Stimulated activated CD8-positive, alpha-beta memory T cell treated with anti-CD3 and anti-CD28 coated beads, Interleukin-2, amount 100 ng/mL, for 48 hours (primary cell): ENCODE results near the gene CAMSAP2.
"Not testable (repeated sequence)": the region's sequence is repeated elsewhere in the genome, so short reads cannot be mapped to it uniquely, and the experiment has no call there.

Experiments
- DNase-seq, 2 donors: peaks; one replicate each; pipeline ENCODE4 v3.0.0-alpha.2; 2020; ENCODE audit warnings: low read depth in 2 of 2

The CAMSAP2 gene

GRCh38 chr1:200784576-200784975 is 45.9 kb downstream of the CAMSAP2 start:
- no peak for DNase-seq

DNA sequence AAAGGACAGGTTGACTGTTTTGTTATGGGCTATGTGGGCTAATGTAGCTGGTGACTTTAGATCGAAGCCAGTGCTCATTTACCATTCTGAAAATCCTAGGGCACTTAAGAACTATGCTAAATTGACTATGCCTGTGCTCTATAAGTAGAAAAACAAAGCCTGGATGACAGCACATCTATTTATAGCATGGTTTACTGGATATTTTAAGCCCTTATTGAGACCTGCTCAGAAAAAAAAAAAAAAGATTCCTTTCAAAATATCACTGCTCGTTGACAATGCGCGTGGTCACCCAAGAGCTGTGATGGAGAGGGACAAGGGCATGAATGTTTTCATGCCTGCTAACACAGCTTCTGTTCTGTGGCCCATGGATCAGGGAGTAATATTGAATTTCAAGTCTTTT is 48.1 kb downstream of the CAMSAP2 start:
- no peak for DNase-seq

DNA sequence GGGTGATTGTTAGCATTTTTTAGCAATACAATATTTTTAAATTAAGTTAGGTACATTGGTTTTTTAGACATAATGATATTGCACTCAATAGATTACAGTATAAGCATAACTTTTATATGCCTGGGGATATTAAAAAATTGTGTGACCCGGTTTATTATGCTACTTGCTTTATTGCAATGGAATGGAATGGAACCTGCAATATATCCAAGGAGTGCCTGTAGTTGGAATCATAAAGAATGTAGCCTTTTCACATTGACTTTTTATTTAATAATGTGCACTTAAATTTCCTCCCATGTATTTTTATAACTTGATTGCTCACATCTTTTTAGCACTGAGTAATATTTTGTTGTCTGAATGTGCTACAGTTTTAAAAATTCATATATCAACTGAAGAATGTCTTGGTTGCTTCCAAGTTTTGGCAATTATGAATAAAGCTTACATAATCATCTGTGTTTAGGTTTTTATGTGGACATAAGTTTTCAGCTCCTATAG is 49.2 kb downstream of the CAMSAP2 start:
- DNase-seq = no peak

DNA sequence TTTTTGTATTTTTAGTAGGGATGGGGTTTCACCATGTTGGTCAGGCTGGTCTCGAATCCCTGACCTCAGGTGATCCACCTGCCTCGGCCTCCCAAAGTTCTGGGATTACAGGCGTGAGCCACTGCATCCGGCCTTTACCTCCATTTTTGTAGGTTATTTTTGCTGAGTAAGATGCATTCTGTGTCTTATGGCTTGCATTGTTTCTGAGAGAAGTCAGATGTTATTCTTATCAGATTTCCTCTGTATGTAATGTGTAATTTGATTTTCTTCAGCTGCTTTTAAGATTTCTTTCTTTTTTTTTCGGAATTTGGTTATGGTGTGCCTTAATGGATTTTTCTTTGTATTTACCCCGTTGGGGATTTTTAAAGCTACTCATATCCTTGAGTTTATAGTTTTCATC is 52.3 kb downstream of the CAMSAP2 start:
- DNase-seq = not testable (repeated sequence)

- DNase-seq = no peak
Measured at GRCh38 chr1:200793677-200794076, 55.0 kb downstream of the CAMSAP2 start.

DNA sequence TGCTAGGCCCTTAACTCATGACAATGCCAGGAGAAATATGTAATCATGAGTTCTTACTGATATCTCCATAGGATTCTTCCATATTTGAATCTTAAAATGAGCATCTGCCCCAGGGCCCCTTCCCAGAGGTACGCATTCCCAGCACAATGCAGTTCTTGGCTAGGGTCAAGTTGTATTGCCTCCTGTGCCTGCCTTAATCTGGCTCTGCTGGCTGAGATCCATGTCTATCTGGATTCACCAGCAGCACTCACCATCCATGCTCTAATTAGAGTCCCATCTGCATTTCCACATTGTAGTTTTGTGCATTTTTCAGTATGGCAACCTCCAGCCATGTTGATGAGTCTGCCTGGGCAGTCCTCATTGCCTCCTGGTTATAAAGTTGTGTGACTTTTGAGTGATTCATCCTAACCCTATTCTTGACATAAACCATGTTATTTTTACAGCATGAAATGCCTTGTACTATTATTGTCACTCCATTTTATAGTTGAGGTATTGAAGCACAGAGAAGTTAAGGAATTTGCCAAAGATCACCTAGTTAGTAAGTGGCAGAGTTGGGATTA is 55.9 kb downstream of the CAMSAP2 start:
- DNase-seq = no peak

DNA sequence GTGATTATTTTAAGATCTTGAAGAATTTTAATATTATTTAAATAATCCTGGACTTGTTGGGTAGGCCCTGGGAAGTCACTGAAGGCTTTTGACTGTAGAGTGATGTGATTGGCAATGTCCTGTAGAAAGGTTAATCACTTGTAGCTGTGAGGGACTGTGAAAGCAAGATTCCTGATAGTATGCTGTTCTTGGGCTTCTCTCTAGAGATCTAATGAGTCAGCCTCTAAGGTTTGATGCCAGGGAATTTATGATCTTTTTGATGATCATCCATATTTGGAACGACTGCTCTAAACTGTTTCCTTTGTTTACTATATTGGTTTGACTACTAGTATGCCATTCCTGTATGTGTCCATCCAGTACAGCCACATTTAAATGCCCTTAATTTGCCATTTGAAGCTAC is 56.5 kb downstream of the CAMSAP2 start:
- DNase-seq = no peak

GRCh38 chr1:200802042-200802441 is 63.3 kb downstream of the CAMSAP2 start:
- DNase-seq = no peak

- peak; percentile 45 to 60 for DNase-seq
Measured at GRCh38 chr1:200802865-200803512, 64.3 kb downstream of the CAMSAP2 start.

DNA sequence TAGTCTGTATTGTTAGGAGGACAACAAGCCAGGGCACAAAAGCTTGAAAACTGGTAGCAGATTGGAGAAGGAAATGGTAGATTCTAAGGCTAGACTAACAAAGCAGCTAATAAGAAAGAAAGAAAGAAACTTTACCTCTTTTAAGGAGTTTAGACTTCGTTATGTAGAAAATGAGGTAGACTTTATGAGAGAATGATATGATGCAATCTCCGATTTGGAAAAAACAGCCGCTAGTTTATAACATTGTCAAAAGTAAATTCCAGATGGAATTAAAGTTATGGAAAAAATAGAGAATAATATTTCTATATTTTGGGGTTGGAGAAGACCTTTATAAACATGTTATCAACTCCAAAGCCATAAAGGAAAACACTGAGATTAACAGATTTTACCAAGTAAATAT is 67.0 kb downstream of the CAMSAP2 start:
- DNase-seq = no peak

- DNase-seq = no peak
Measured at GRCh38 chr1:200808846-200809245, 70.2 kb downstream of the CAMSAP2 start.

- DNase-seq = no peak
Measured at GRCh38 chr1:200811704-200812103, 73.0 kb downstream of the CAMSAP2 start.

DNA sequence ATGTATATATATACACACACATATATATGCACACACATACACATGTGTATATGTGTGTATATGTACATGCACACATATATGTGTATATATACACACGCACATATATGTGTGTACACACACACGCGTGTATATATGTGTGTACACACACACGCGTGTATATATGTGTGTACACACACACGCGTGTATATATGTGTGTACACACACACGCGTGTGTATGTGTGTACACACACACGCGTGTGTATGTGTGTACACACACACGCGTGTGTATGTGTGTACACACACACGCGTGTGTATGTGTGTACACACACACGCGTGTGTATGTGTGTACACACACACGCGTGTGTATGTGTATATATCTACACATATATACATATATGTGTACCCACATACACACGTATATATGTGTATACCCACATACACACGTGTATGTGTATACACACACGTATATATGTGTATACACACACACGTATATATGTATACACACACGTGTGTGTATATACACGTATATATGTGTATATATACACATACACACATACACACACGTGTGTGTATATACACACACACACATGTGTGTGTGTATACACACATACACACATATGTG is 78.0 kb downstream of the CAMSAP2 start:
- not testable (repeated sequence) for DNase-seq

GRCh38 chr1:200818248-200818647 is 79.6 kb downstream of the CAMSAP2 start:
- no peak for DNase-seq

DNA sequence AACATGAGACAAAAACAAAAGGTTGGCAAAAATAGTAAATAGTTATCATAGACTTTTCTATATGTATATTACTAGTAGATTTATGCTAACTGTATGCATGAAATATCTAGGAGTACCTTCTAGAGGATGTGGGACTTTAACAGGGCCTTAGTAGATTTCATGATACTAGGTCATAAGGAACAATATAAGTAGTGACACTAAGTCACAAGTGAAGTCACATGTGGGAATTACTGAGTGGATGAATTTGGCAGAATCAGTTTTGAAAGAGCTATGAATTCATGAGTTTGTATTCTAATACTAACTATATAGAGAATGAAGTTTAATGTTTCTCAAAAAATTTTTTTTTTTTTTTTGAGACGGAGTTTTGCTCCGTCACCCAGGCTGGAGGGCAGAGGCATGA is 81.0 kb downstream of the CAMSAP2 start:
- no peak for DNase-seq

- DNase-seq = no peak
Measured at GRCh38 chr1:200831091-200831490, 92.4 kb downstream of the CAMSAP2 start.

GRCh38 chr1:200834383-200834782 is 95.7 kb downstream of the CAMSAP2 start:
- no peak for DNase-seq

DNA sequence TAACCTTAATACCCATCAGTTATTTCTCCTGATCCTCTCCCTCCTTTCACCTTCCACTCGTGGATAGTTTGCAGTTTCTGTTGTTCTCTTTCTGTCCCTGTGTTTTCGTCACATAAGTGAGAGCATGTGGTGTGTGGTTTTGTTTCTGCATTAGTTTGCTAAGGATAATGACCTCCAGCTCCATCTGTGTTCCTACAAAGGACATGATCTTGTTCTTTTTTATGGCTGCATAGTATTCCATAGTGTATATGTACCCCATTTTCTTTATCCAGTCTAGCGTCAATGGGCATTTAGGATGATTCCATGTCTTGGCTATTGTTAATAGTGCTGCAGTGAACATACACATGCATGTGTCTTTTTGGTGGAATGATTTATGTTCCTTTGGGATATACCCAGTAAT is 97.5 kb downstream of the CAMSAP2 start:
- no peak for DNase-seq

DNA sequence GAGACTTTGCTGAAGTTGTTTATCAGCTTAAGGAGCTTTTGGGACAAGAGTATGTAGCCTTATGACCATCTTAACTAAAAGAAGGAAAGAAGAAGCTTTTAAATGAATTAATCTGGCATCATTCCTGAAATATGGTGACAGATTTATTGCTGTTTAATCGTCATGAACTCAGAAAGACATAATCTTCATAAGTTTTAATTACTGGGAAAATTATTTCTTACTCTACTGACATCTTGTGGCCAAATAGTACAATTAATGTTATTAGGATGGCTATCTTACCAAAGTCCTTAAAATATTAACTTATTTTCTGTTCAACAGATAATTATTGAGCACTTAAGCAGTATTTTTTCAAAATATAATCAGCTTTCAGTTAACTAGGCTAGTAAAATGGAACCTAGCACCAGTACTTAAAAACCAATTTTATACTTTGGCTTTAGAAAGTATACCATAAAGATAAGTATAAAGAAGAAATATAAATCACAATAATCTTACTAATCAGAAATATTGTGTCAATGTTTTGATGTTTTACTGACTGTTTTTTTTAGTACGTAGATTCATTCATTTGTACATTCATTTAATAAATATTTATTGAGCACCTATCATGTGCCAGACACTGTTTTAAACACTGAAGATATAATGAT is 99.4 kb downstream of the CAMSAP2 start:
- DNase-seq = no peak

- DNase-seq = no peak
Measured at GRCh38 chr1:200838676-200839445, 100.2 kb downstream of the CAMSAP2 start.

- no peak for DNase-seq
Measured at GRCh38 chr1:200845360-200845759, 106.7 kb downstream of the CAMSAP2 start.

- DNase-seq = no peak
Measured at GRCh38 chr1:200846398-200846797, 107.7 kb downstream of the CAMSAP2 start.
